ENCODE results near the gene COPS7A. TPM values are rescaled to one million over a fixed set of nuclear protein-coding genes. Genes with fewer than 3 reads are reported as not detected.
"Not testable (repeated sequence)": the region's sequence is repeated elsewhere in the genome, so short reads cannot be mapped to it uniquely, and the experiment has no call there.

COPS7A gene
- total and polyA plus RNA-seq, 2 donors (not counting 1 experiment from before 2014, with no cell fraction given), result 79.1 to 114 TPM

DNA sequence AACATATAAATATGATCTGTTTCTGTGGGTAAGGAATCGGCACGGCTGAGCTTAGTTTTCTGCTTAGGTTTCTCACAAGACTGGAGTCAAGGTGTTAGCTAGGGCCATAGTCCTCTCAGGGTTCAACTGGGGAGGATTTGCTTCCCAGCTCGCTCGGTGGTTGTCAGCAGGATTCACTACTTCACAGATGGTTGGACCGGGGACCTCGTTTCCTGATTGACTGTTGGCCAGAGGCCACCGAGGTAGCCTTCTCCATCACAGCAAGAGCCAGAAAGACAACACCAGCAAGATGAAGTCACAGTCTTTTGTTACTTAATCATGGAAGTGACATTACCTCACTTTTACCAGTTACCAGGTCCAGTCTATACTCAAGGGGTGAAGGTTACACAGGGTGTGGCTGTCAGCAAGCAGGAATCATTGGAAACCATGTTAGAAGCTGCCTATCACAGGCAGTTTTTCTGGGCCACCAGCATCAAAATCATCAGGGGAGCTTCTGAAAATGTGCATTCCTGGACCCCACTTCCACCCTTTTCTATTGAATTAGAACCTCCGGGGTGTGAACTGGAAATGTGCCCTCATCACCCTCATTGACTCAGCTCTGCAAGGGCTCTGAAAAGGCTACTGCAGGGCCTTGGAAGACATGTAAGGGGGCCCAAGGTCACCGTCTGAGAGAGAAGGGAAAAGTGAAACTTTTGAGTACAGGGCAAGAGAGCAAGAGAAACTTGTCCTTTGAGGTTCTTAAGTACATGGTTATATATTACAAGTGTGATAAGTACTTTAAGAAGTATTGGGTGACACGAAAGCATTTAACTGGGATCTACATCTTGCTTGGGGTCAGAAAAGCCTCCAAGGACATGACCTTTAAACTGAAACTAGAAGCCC is 10.9 kb downstream of the COPS7A start:
- Histone ChIP-seq H3K4me3 (replicated peaks in 1 of 4; ENCODE audit: control extremely low read depth in 1 of 4, insufficient read depth in 1 of 4, low read depth in 3 of 4, low read length in 4 of 4) (no peak overlapping the region), H2AFZ (ENCODE audit: low read length) (no peak overlapping the region), H3K36me3 (ENCODE audit: control insufficient read depth, insufficient read depth, low read length) (peaks cover 11% of the 10 kb centered on the region), H3K4me1 (ENCODE audit: control insufficient read depth, extremely low read depth, insufficient read depth, low read length) (peaks cover 6% of the 10 kb centered on the region), H3K27ac (ENCODE audit: insufficient read depth, low read length) (no peak overlapping the region), H3K27me3 (ENCODE audit: control insufficient read depth, insufficient read depth, low read length) (no peaks in the 10 kb centered on the region), H3K9ac (ENCODE audit: insufficient read depth, low read length) (no peak overlapping the region), H4K20me1 (ENCODE audit: control insufficient read depth, extremely low read depth, insufficient read depth, low read length) (no peaks in the 10 kb centered on the region), H3K9me3 (ENCODE audit: control insufficient read depth, insufficient read depth, low read depth, low read length) (no peaks in the 10 kb centered on the region), H3K79me2 (ENCODE audit: control insufficient read depth, insufficient read depth, low read length) (no peaks in the 10 kb centered on the region), H3K4me2 (ENCODE audit: extremely low read depth, insufficient read depth, low read length) (no peak overlapping the region)
- no peak for DNase-seq (ENCODE audit: low read depth in 2 of 2)
- TF ChIP-seq, protein P1, sequence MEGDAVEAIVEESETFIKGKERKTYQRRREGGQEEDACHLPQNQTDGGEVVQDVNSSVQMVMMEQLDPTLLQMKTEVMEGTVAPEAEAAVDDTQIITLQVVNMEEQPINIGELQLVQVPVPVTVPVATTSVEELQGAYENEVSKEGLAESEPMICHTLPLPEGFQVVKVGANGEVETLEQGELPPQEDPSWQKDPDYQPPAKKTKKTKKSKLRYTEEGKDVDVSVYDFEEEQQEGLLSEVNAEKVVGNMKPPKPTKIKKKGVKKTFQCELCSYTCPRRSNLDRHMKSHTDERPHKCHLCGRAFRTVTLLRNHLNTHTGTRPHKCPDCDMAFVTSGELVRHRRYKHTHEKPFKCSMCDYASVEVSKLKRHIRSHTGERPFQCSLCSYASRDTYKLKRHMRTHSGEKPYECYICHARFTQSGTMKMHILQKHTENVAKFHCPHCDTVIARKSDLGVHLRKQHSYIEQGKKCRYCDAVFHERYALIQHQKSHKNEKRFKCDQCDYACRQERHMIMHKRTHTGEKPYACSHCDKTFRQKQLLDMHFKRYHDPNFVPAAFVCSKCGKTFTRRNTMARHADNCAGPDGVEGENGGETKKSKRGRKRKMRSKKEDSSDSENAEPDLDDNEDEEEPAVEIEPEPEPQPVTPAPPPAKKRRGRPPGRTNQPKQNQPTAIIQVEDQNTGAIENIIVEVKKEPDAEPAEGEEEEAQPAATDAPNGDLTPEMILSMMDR (conservative IDR thresholded peaks at IDR 0.05 in 1 of 2, IDR thresholded peaks at IDR 0.05 in 1 of 2; ENCODE audit: low read depth in 1 of 2, low read length in 2 of 2), result no peak
- TF ChIP-seq EZH2 (IDR thresholded peaks at IDR 0.05; ENCODE audit: low read length, missing control alignments), result no peak

DNA sequence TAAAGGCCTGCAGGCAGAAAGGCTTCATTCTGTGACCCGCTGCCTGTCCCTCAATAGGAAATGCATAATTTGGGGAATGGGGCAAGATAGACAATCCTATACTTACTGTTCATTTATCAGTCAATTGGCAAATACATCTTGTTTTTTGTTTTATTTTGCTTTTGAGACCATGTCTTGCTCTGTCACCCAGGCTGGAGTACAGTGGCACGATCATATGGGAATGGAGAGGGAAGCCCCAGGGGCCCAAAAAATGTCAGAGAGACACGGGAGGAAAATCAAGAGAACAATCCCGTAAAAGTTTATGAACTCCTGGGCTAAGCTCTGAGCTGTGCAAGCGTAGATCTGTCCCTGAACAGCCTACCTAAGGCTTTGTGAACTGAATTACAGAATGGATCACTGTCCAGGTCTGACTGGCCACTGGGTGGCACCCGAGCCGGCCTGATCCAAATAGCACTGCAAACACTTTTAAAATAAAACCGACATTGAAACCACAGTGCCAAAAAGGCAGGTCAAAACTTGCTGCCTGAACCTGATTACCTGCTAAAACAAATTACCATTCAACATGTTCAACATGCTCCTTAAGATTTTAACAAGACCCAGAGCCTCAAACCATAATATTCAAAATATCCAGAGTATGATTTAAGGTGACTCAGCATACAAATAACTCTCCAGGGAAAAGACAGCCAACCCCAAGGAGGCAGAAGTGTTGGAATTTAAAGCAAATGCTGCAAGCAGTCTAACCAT is 11.8 kb downstream of the COPS7A start:
- no peak overlapping the region for H3K9ac ChIP-seq (ENCODE audit: insufficient read depth, low read length)
- peaks cover 6% of the 10 kb centered on the region for H3K4me1 ChIP-seq (ENCODE audit: control insufficient read depth, extremely low read depth, insufficient read depth, low read length)
- H3K79me2 ChIP-seq (ENCODE audit: control insufficient read depth, insufficient read depth, low read length), result no peaks in the 10 kb centered on the region
- no peaks in the 10 kb centered on the region for H3K9me3 ChIP-seq (ENCODE audit: control insufficient read depth, insufficient read depth, low read depth, low read length)
- no peak overlapping the region for H3K27ac ChIP-seq (ENCODE audit: insufficient read depth, low read length)
- peak overlapping the region; percentile 4 for H3K4me2 ChIP-seq (ENCODE audit: extremely low read depth, insufficient read depth, low read length)
- H3K4me3 ChIP-seq (replicated peaks in 1 of 4; ENCODE audit: control extremely low read depth in 1 of 4, insufficient read depth in 1 of 4, low read depth in 3 of 4, low read length in 4 of 4), result no peak overlapping the region
- no peak overlapping the region for H2AFZ ChIP-seq (ENCODE audit: low read length)
- peaks cover 5% of the 10 kb centered on the region for H3K36me3 ChIP-seq (ENCODE audit: control insufficient read depth, insufficient read depth, low read length)
- TF ChIP-seq, protein P1 (conservative IDR thresholded peaks at IDR 0.05 in 1 of 2, IDR thresholded peaks at IDR 0.05 in 1 of 2; ENCODE audit: low read depth in 1 of 2, low read length in 2 of 2), result peak; percentile 69 to 77
- no peak for TF ChIP-seq EZH2 (IDR thresholded peaks at IDR 0.05; ENCODE audit: low read length, missing control alignments)
- H3K27me3 ChIP-seq (ENCODE audit: control insufficient read depth, insufficient read depth, low read length), result no peaks in the 10 kb centered on the region
- peak; percentile 58 to 65 for DNase-seq (ENCODE audit: low read depth in 2 of 2)
- no peaks in the 10 kb centered on the region for H4K20me1 ChIP-seq (ENCODE audit: control insufficient read depth, extremely low read depth, insufficient read depth, low read length)

DNA sequence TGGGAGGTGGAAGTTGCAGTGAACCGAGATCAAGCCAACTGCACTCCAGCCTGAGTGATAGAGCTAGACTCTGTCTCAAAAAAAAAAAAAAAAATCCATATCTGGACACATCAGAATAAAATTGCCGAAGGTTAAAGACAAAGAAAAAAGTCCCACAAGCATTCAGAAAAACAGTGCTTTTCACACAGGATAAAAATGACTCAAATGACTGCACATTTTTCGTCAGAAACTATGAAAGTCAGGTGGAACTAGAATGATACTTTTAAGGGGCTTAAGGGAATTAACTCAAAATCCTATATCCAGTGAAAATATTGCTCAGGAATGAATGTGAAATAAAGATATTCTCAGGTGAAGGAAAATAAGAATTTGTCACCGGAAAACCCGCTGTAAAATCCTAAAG is 12.9 kb downstream of the COPS7A start:
- Histone ChIP-seq H3K4me2 (ENCODE audit: extremely low read depth, insufficient read depth, low read length) (no peak overlapping the region), H3K4me1 (ENCODE audit: control insufficient read depth, extremely low read depth, insufficient read depth, low read length) (peaks cover 6% of the 10 kb centered on the region), H2AFZ (ENCODE audit: low read length) (no peak overlapping the region), H3K79me2 (ENCODE audit: control insufficient read depth, insufficient read depth, low read length) (no peaks in the 10 kb centered on the region), H3K27me3 (ENCODE audit: control insufficient read depth, insufficient read depth, low read length) (no peaks in the 10 kb centered on the region), H3K9ac (ENCODE audit: insufficient read depth, low read length) (no peak overlapping the region), H3K36me3 (ENCODE audit: control insufficient read depth, insufficient read depth, low read length) (peaks cover 1% of the 10 kb centered on the region), H3K4me3 (replicated peaks in 1 of 4; ENCODE audit: control extremely low read depth in 1 of 4, insufficient read depth in 1 of 4, low read depth in 3 of 4, low read length in 4 of 4) (no peak overlapping the region), H3K9me3 (ENCODE audit: control insufficient read depth, insufficient read depth, low read depth, low read length) (no peaks in the 10 kb centered on the region), H3K27ac (ENCODE audit: insufficient read depth, low read length) (no peak overlapping the region), H4K20me1 (ENCODE audit: control insufficient read depth, extremely low read depth, insufficient read depth, low read length) (no peaks in the 10 kb centered on the region)
- TF ChIP-seq, protein P1 (conservative IDR thresholded peaks at IDR 0.05 in 1 of 2, IDR thresholded peaks at IDR 0.05 in 1 of 2; ENCODE audit: low read depth in 1 of 2, low read length in 2 of 2), result no peak
- TF ChIP-seq EZH2 (IDR thresholded peaks at IDR 0.05; ENCODE audit: low read length, missing control alignments), result no peak
- DNase-seq (ENCODE audit: low read depth in 2 of 2), result no peak

DNA sequence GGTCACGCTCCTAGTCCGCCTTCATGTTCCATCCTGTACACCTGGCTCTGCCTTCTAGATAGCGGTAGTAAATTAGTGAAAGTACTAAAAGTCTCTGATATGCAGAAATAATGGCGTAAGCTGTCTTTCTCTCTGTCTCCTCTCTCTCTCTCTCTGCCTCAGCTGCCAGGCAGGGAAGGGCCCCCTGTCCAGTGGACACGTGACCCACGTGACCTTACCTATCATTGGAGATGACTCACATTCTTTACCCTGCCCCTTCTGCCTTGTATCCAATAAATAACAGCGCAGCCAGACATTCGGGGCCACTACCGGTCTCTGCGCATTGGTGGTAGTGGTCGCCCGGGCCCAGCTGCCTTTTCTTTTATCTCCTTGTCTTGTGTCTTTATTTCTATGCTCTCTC is 18.2 kb downstream of the COPS7A start:
- not testable (repeated sequence) for DNase-seq (ENCODE audit: low read depth in 2 of 2); H4K20me1 ChIP-seq (ENCODE audit: control insufficient read depth, extremely low read depth, insufficient read depth, low read length); H3K4me3 ChIP-seq (replicated peaks in 1 of 4; ENCODE audit: control extremely low read depth in 1 of 4, insufficient read depth in 1 of 4, low read depth in 3 of 4, low read length in 4 of 4); H3K9me3 ChIP-seq (ENCODE audit: control insufficient read depth, insufficient read depth, low read depth, low read length); H3K27ac ChIP-seq (ENCODE audit: insufficient read depth, low read length); H3K4me2 ChIP-seq (ENCODE audit: extremely low read depth, insufficient read depth, low read length); H3K9ac ChIP-seq (ENCODE audit: insufficient read depth, low read length); H3K27me3 ChIP-seq (ENCODE audit: control insufficient read depth, insufficient read depth, low read length); H2AFZ ChIP-seq (ENCODE audit: low read length); H3K79me2 ChIP-seq (ENCODE audit: control insufficient read depth, insufficient read depth, low read length); H3K36me3 ChIP-seq (ENCODE audit: control insufficient read depth, insufficient read depth, low read length); H3K4me1 ChIP-seq (ENCODE audit: control insufficient read depth, extremely low read depth, insufficient read depth, low read length)
